RWPE2 (cell line): Measurements from ENCODE around the gene ISCU.
A peak's percentile ranks its signal among the peaks of the same experiment; 100 is the strongest.

Experiments
- ATAC-seq: fragments of 200-7000 bp; cut with Tn5 transposase; 3 replicates; pipeline ENCODE4 v1.9.1; 2021; ENCODE audit warnings: low read depth
- DNase-seq: peaks from one replicate; pipeline ENCODE4 v3.0.0-alpha.2; 2020; ENCODE audit warnings: low spot score
- H3K27ac ChIP-seq: fragments of 450-650 bp; 2 replicates; pipeline ENCODE4 v1.5.1; 2017; ENCODE audit warnings: mild to moderate bottlenecking; ENCODE audit not compliant: poor library complexity, severe bottlenecking
- H3K27me3 ChIP-seq: fragments of 250-450 bp; sonication (Bioruptor Pico); 2 replicates; pipeline ENCODE4 v1.5.1; 2021; ENCODE audit warnings: mild to moderate bottlenecking, moderate library complexity; ENCODE audit not compliant: insufficient read depth, poor library complexity, severe bottlenecking
- H3K36me3 ChIP-seq: fragments of 250-450 bp; sonication (Bioruptor Pico); 2 replicates; pipeline ENCODE4 v1.5.1; 2020; ENCODE audit warnings: low read depth, mild to moderate bottlenecking, moderate library complexity
- H3K4me1 ChIP-seq: fragments of 250-450 bp; sonication (Bioruptor Pico); 2 replicates; pipeline ENCODE4 v1.5.1; 2021; ENCODE audit warnings: mild to moderate bottlenecking, moderate library complexity; ENCODE audit not compliant: insufficient read depth, poor library complexity, severe bottlenecking
- H3K4me3 ChIP-seq: fragments of 250-450 bp; sonication (Bioruptor Pico); 2 replicates; pipeline ENCODE4 v1.5.1; 2021; ENCODE audit warnings: mild to moderate bottlenecking, moderate library complexity; ENCODE audit not compliant: severe bottlenecking
- H3K9me3 ChIP-seq: fragments of 250-450 bp; sonication (Bioruptor Pico); 2 replicates; pipeline ENCODE4 v1.5.1; 2021; ENCODE audit warnings: mild to moderate bottlenecking, moderate library complexity; ENCODE audit not compliant: severe bottlenecking
- TF ChIP-seq, protein P1 (sequence below): fragments of 450-650 bp; IDR thresholded peaks from one replicate; pipeline ENCODE4 v1.5.1; 2017; ENCODE audit warnings: mild to moderate bottlenecking, moderate library complexity; ENCODE audit not compliant: poor library complexity, severe bottlenecking

ISCU gene

DNA sequence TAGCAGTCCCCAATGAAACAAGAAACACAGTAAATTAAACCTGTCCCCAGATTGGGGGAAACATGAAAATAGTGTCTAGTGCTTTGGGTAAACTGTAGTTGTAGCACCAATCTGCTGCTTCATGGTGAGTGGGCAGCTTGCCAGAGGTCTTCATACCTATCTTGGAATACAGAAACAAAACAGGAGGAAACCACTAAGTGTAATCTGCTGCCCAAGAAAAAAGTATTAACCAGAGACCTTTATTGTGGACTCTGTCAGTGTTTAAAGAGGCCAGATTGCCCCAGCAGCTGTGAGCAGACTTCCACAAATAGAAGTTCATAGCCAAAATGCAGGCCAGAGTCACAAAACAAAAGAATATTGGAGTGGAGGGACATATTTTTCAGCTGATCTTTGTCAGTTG, 2.3 kb downstream of the ISCU start:
- no peak for DNase-seq
- Histone ChIP-seq H3K27me3 (no peaks in the 10 kb centered on the region), H3K36me3 (peaks cover 58% of the 10 kb centered on the region), H3K27ac (no peak overlapping the region), H3K4me1 (peaks cover 6% of the 10 kb centered on the region), H3K9me3 (no peaks in the 10 kb centered on the region), H3K4me3 (no peak overlapping the region)
- no peak for ATAC-seq
- TF ChIP-seq, protein P1, sequence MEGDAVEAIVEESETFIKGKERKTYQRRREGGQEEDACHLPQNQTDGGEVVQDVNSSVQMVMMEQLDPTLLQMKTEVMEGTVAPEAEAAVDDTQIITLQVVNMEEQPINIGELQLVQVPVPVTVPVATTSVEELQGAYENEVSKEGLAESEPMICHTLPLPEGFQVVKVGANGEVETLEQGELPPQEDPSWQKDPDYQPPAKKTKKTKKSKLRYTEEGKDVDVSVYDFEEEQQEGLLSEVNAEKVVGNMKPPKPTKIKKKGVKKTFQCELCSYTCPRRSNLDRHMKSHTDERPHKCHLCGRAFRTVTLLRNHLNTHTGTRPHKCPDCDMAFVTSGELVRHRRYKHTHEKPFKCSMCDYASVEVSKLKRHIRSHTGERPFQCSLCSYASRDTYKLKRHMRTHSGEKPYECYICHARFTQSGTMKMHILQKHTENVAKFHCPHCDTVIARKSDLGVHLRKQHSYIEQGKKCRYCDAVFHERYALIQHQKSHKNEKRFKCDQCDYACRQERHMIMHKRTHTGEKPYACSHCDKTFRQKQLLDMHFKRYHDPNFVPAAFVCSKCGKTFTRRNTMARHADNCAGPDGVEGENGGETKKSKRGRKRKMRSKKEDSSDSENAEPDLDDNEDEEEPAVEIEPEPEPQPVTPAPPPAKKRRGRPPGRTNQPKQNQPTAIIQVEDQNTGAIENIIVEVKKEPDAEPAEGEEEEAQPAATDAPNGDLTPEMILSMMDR = no peak

DNA sequence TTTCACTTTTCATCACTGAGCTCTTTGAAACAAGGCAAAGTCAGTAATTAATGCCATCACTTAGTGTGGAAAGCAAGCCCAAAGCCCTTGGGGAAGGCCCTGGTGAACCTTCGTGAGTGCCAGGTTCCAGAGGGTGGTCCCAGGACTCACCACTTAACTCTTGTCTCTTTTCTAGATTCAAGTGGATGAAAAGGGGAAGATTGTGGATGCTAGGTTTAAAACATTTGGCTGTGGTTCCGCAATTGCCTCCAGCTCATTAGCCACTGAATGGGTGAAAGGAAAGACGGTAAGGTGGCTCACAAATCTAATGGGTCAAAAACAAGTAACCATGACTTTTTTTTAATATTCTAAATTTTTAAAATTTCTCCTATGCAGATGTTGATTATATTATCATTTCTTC, 2.8 kb downstream of the ISCU start:
- H3K27me3 ChIP-seq = no peaks in the 10 kb centered on the region
- DNase-seq (no peak), ATAC-seq (no peak)
- H3K4me1 ChIP-seq = peaks cover 6% of the 10 kb centered on the region
- no peak overlapping the region for H3K4me3 ChIP-seq
- H3K27ac ChIP-seq = peak overlapping the region; percentile 39
- H3K36me3 ChIP-seq = peaks cover 58% of the 10 kb centered on the region
- H3K9me3 ChIP-seq = no peaks in the 10 kb centered on the region
- TF ChIP-seq, protein P1 = no peak

DNA sequence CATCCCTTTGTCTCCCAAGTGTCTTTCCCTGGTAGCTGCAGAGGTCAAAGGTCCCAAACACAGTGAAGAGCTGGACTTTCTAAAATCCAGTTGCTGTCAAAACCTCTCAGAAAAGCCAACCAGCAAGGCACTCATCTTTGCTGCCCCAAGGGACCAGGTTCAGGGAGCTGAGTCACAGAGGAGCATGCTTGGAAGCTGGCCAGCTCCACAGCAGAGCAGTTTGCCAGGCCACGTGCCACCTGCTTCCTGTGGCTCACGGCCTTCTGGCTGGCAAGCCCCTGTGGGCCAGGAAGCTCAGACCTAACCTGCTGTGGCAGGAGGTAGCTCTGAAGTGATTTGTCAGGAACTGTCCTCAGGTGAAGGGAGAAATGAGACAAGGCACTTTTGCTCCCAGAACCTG, 3.6 kb downstream of the ISCU start:
- DNase-seq (peak; percentile 88), ATAC-seq (peak; percentile 53)
- Histone ChIP-seq H3K4me3 (no peak overlapping the region), H3K27ac (peak overlapping the region; percentile 39), H3K4me1 (peaks cover 6% of the 10 kb centered on the region), H3K36me3 (peaks cover 58% of the 10 kb centered on the region), H3K9me3 (no peaks in the 10 kb centered on the region), H3K27me3 (no peaks in the 10 kb centered on the region)
- TF ChIP-seq, protein P1 = no peak

DNA sequence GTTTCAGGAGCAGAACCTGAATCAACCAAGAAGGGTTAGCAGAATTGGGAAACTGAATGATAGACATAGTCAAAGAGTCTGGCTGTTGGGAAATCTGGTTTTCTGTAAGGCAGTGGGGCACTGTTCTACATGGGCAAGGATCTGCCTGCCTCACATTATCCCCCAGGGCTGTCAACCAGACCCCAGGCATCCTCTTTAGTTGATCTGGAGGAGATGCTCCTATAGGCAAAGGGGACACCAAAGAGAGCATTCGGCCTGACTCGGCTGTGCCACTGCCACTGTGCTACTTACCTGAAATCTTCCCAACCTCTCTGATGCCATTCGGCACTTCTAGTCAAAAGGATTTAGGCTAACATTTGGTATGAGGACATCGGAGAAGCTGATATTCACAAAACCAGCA, 4.1 kb downstream of the ISCU start:
- Histone ChIP-seq H3K27ac (peak overlapping the region; percentile 39), H3K27me3 (no peaks in the 10 kb centered on the region), H3K9me3 (no peaks in the 10 kb centered on the region), H3K36me3 (peaks cover 58% of the 10 kb centered on the region), H3K4me3 (no peak overlapping the region), H3K4me1 (peaks cover 6% of the 10 kb centered on the region)
- TF ChIP-seq, protein P1 = no peak
- ATAC-seq (no peak), DNase-seq (no peak)

DNA sequence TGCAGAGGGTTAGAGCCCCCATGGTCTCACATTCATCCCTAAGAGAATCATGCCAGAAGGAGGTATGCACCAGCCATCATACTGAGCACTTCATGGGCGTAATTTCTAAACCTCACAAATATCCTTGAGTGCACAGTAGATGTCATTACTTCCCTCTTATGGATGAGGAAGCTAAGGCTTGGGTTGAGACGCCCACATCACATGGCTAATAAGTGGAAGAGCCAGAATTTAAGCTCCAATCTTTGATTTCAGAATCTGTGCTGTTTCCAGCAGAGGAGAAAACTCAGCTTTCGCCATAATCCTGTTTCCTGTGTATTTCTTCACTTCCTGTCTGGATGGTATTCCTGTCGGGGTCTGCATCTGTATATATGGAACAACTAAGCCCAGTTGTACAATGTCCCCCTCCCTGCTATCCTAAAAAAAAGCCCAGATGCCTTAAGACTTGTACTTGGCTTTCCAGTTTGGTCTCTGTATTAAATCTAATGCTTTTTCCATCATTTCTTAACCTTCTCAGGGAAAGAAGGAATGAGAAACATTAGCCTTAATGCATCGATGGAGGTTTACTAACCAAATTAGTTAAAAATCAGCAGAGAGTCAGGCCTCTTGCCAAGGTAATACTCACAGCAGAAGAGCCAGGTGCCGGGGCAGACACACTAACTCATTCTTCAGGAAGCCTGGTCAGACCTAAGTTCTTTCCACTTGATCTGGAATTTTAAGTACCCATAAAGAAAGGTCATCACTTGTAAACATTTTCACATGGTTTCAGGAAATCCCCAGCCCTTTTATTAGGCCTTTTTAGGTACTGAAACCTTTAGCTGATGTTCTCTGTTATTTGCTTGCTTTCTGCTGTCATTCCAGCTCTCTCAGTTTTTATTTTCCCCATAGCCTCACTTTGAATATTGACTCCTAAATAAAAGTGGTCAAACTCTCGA, 5.3 kb downstream of the ISCU start:
- Histone ChIP-seq H3K4me1 (peaks cover 6% of the 10 kb centered on the region), H3K36me3 (peaks cover 58% of the 10 kb centered on the region), H3K27me3 (no peaks in the 10 kb centered on the region), H3K9me3 (no peaks in the 10 kb centered on the region), H3K4me3 (no peak overlapping the region), H3K27ac (no peak overlapping the region)
- ATAC-seq (no peak), DNase-seq (no peak)
- TF ChIP-seq, protein P1 = no peak
